HepG2 (cell line): ENCODE measurements around the gene LTB4R2. TPM values are rescaled to one million over a fixed set of nuclear protein-coding genes. Genes with fewer than 3 reads are reported as not detected.
A peak's percentile ranks its signal among the peaks of the same experiment; 100 is the strongest.

Experiments used
- ADNP ChIP-seq: sonication (generic); formaldehyde crosslinking; IDR thresholded peaks from 2 replicates; pipeline ENCODE4 v1.4.0; 2020; ENCODE audit warnings: missing genetic modification reagents
- HOXA3 ChIP-seq: sonication (generic); formaldehyde crosslinking; IDR thresholded peaks from 2 replicates; pipeline ENCODE4 v1.5.0; 2020; ENCODE audit warnings: missing genetic modification reagents
- KMT2B ChIP-seq: IDR thresholded peaks from 2 replicates; pipeline ENCODE4 v1.6.1; 2016; ENCODE audit warnings: missing genetic modification reagents, missing compliant biosample characterization
- MTERF4 ChIP-seq: sonication (generic); formaldehyde crosslinking; IDR thresholded peaks from 2 replicates; pipeline ENCODE4 v1.8.0; 2023; ENCODE audit warnings: mild to moderate bottlenecking, missing genetic modification reagents
- NFATC3 ChIP-seq: sonication (generic); formaldehyde crosslinking; IDR thresholded peaks from 2 replicates; pipeline ENCODE4 v1.5.1; 2020; ENCODE audit warnings: mild to moderate bottlenecking, missing genetic modification reagents
- NFE2L2 ChIP-seq: fragments of 150-350 bp; IDR thresholded peaks from 2 replicates; pipeline ENCODE4 v1.6.1; 2014; ENCODE audit warnings: low read length
- ZBTB4 ChIP-seq: sonication (generic); formaldehyde crosslinking; IDR thresholded peaks from 2 replicates; pipeline ENCODE4 v1.4.0; 2020; ENCODE audit warnings: missing genetic modification reagents, mild to moderate bottlenecking, borderline replicate concordance
- ZFP1 ChIP-seq: IDR thresholded peaks from 2 replicates; pipeline ENCODE4 v1.6.1; 2016
- ZMYM2 ChIP-seq: sonication (generic); formaldehyde crosslinking; IDR thresholded peaks from 2 replicates; pipeline ENCODE4 v1.8.0; 2022; ENCODE audit warnings: mild to moderate bottlenecking, missing genetic modification reagents
- ZNF180 ChIP-seq: sonication (generic); formaldehyde crosslinking; IDR thresholded peaks from 2 replicates; pipeline ENCODE4 v1.4.0; 2020; ENCODE audit warnings: low read depth, missing genetic modification reagents, borderline replicate concordance
- ZNF225 ChIP-seq: sonication (generic); formaldehyde crosslinking; IDR thresholded peaks from 2 replicates; pipeline ENCODE4 v1.4.0; 2020; ENCODE audit warnings: mild to moderate bottlenecking, missing genetic modification reagents
- ZNF512 ChIP-seq: sonication (generic); formaldehyde crosslinking; IDR thresholded peaks from 2 replicates; pipeline ENCODE4 v1.4.0; 2020; ENCODE audit warnings: mild to moderate bottlenecking, missing genetic modification reagents
- ZNF543 ChIP-seq: sonication (generic); formaldehyde crosslinking; IDR thresholded peaks from 2 replicates; pipeline ENCODE4 v1.4.0; 2020; ENCODE audit warnings: mild to moderate bottlenecking, missing genetic modification reagents
- ZNF574 ChIP-seq: sonication (generic); formaldehyde crosslinking; IDR thresholded peaks from 2 replicates; pipeline ENCODE4 v1.4.0; 2020; ENCODE audit warnings: missing genetic modification reagents
- ZNF704 ChIP-seq: sonication (generic); formaldehyde crosslinking; IDR thresholded peaks from 2 replicates; pipeline ENCODE4 v1.8.1; 2023; ENCODE audit warnings: mild to moderate bottlenecking, inconsistent platforms, moderate library complexity, missing genetic modification reagents, borderline replicate concordance
- ZNF768 ChIP-seq: sonication (generic); formaldehyde crosslinking; IDR thresholded peaks from 2 replicates; pipeline ENCODE4 v1.4.0; 2020; ENCODE audit warnings: missing genetic modification reagents
- ZNF878 ChIP-seq: sonication (generic); formaldehyde crosslinking; IDR thresholded peaks from 2 replicates; pipeline ENCODE4 v1.8.1; 2023; ENCODE audit warnings: mild to moderate bottlenecking, missing genetic modification reagents, moderate library complexity
- polyA plus RNA-seq, 8 experiments: library from polyadenylated mRNA; depleted of rRNA in 3 of 8; stranded (reverse) in 7 of 8; unstranded in 1 of 8; fragments of >200 nt; fragmentation: Illumina TruSeq in 4 of 8; extraction: Trizol in 4 of 8; gene quantifications; 2 replicates each; pipeline versions ENCODE4 v1.2.1 to v1.2.3, GENCODE V29; 2011 to 2016; ENCODE audit warnings: low read depth in 4 of 8, missing spikeins in 1 of 8, mixed read lengths in 1 of 8; ENCODE audit not compliant: insufficient read depth in 1 of 8
- total RNA-seq, 5 experiments: library from RNA; depleted of rRNA; stranded (reverse); fragments of >200 nt; fragmentation: Illumina TruSeq; extraction: Trizol; gene quantifications; 2 replicates each; pipeline ENCODE4 v1.2.3, GENCODE V29; 2016; ENCODE audit warnings: low read depth in 1 of 5
- TF ChIP-seq, protein P1 (sequence below): sonication (generic); formaldehyde crosslinking; IDR thresholded peaks from 2 replicates; pipeline ENCODE4 v1.4.0; 2020; ENCODE audit warnings: low read depth, mild to moderate bottlenecking, missing genetic modification reagents

Gene LTB4R2
- total and polyA plus RNA-seq, 2 of the 13 experiments (the other 11 are each of a cell fraction or from before 2014, with no cell fraction given), result 3.9 to 6.9 TPM

- TF ChIP-seq ZNF180 (CRISPR knock-in tag) (no peak), MTERF4 (CRISPR knock-in tag) (no peak), ZNF512 (CRISPR knock-in tag) (no peak), ZNF574 (CRISPR knock-in tag) (no peak), NFATC3 (CRISPR knock-in tag) (peak; percentile 22; the same call in 1 of the 2 replicates), ZFP1 (CRISPR knock-in tag) (no peak), HOXA3 (no peak), ZNF225 (CRISPR knock-in tag) (no peak; the same call in 1 of the 2 replicates), ZNF768 (CRISPR knock-in tag) (peak; percentile 36; the same call in 1 of the 2 replicates), ZNF878 (no peak), ZBTB4 (CRISPR knock-in tag) (peak; percentile 98), ZNF704 (CRISPR knock-in tag) (no peak), ZNF543 (no peak), NFE2L2 (no peak), ADNP (CRISPR knock-in tag) (no peak), KMT2B (CRISPR knock-in tag) (no peak), ZMYM2 (CRISPR knock-in tag) (no peak)
- TF ChIP-seq, protein P1, sequence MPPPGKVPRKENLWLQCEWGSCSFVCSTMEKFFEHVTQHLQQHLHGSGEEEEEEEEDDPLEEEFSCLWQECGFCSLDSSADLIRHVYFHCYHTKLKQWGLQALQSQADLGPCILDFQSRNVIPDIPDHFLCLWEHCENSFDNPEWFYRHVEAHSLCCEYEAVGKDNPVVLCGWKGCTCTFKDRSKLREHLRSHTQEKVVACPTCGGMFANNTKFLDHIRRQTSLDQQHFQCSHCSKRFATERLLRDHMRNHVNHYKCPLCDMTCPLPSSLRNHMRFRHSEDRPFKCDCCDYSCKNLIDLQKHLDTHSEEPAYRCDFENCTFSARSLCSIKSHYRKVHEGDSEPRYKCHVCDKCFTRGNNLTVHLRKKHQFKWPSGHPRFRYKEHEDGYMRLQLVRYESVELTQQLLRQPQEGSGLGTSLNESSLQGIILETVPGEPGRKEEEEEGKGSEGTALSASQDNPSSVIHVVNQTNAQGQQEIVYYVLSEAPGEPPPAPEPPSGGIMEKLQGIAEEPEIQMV (CRISPR knock-in tag), result no peak
These were observed 2.8 kb upstream of the LTB4R2 start (continued) for GRCh38 chr14:24307156-24307574.
